GM21515 (cell line): Measurements from ENCODE around the gene TMEM255B.
"Not testable (repeated sequence)": the region's sequence is repeated elsewhere in the genome, so short reads cannot be mapped to it uniquely, and the experiment has no call there.

Source experiments
- ATAC-seq: cut with Tn5 transposase; IDR thresholded peaks from one replicate; pipeline ENCODE4 v1.9.1; 2021; ENCODE audit not compliant: unreplicated experiment

The TMEM255B gene

GRCh38 chr13:113734099-113734825 is 24.8 kb upstream of the TMEM255B start:
- ATAC-seq: no peak

- no peak for ATAC-seq
Measured at GRCh38 chr13:113734826-113735125, 24.2 kb upstream of the TMEM255B start.

- no peak for ATAC-seq
Measured at GRCh38 chr13:113735194-113735593, 23.8 kb upstream of the TMEM255B start.

DNA sequence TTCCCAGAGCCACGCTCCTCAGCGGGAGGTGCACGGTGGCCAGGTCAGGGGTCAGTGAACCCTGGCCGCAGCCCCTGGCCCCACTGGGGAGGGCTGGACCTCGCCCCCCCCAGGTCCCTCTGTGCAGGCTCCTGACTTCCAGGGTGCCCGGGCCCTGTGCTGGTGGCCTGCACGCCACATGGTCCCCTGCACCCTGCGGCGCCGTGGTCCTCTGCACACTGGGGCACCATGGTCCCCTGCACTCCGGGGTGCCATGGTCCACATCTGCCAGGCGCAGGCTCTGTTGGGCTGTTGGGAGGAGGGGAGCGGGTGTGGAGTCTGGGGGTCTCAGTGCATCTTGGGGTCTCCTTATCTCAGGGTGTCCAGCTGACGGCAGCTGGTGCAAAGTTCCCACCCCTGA is 23.3 kb upstream of the TMEM255B start:
- ATAC-seq: no peak

- ATAC-seq: no peak
Measured at GRCh38 chr13:113736258-113736731, 22.7 kb upstream of the TMEM255B start.

GRCh38 chr13:113737803-113738202 is 21.2 kb upstream of the TMEM255B start:
- no peak for ATAC-seq

DNA sequence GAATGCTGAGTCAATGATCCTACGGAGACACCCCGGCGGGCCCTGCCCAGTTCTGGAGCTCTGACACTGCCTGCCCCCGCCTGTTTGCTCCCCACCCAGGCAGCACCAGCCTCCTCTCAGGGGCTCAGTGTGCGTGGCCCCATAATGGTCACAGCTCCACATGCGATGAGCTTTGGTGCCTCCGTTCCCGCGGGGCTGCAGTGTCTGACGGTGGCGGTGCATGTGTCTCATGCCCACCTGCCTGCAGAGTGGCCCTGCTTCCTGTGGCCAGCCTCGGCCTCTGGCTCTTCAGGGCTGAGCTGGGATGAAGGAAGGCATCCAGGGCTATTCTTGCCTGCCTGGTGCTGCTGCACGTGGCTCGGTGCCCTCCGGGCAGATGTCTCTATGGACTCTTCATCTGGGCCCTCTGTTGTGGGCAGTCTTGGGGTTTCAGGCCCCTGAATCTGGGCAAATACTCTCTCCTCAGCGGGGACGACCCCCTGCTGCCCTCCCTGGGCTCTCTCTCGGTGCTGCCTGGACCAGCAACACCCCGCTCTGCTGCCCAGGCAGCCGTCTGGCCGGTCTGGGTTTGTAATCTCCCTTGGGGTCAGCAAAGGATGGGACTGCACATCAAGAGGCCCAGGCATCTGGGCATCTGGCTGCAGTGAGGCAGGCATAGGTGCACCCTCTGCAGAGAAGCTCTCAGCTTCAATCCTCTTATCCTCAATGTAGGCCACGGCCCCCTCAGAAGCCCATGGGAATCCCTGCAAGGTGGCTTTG is 19.3 kb upstream of the TMEM255B start:
- ATAC-seq: no peak

- ATAC-seq: no peak
Measured at GRCh38 chr13:113740286-113740556, 18.8 kb upstream of the TMEM255B start.

DNA sequence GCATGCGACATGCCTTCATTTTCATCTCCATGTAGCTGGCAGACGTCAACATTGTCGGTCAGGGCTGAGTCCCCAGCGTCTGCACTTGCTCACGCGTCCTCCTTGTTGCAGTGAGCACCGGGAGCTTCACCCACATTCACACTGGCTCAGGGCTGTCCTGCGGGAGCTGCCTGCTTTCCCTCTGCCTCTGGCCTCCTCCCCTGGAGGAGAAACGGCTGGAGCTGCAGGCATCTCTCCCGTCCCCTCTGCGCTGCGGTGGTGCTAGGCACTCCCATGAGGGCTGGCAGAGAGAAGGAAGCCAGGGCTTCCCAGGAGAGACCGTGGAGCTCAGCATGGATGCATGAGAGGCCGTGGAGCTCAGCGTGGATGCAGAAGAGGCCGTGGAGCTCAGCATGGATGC is 18.4 kb upstream of the TMEM255B start:
- ATAC-seq: no peak

DNA sequence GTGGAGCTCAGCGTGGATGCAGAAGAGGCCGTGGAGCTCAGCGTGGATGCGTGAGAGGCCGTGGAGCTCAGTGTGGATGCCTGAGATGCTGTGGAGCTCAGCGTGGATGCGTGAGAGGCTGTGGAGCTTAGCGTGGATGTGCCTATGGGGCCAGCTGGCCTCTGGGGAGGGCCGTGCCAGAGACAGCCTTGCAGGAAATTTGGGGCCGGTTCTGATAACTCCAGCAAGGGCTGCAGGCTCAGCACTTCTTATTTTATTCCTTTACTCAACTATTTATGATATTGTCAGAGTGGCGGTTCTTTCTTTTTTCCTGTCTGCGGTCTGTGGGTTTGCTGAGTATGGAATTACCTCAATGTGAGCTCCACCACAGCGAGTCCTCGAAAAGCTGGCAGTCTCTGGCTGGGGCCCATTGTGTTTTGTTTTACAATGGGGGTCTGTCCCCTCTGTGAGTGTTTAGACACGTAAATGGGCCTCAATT is 17.8 kb upstream of the TMEM255B start:
- ATAC-seq: no peak

DNA sequence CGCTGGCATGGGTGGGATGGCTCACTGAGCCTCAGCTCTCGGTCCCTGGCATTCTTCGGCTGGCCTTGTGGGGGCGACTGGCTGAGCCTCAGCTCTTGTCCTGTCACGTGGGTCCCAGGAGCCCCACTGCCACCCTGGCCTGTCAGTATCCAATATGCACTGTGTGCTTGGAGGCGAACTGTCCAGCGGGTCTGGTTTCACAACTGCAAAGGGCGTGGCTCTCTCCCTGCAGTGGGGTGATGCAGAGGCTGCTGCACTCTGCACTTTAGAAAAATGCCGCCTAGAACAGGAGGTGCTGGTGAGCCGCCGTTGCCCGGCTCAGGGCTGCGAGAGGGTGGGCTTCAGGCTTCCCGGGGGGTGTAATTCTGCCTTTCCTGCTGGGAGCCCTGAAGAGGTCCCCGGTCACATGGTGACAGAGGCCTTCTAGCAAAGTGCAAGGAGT is 17.0 kb upstream of the TMEM255B start:
- ATAC-seq: no peak

DNA sequence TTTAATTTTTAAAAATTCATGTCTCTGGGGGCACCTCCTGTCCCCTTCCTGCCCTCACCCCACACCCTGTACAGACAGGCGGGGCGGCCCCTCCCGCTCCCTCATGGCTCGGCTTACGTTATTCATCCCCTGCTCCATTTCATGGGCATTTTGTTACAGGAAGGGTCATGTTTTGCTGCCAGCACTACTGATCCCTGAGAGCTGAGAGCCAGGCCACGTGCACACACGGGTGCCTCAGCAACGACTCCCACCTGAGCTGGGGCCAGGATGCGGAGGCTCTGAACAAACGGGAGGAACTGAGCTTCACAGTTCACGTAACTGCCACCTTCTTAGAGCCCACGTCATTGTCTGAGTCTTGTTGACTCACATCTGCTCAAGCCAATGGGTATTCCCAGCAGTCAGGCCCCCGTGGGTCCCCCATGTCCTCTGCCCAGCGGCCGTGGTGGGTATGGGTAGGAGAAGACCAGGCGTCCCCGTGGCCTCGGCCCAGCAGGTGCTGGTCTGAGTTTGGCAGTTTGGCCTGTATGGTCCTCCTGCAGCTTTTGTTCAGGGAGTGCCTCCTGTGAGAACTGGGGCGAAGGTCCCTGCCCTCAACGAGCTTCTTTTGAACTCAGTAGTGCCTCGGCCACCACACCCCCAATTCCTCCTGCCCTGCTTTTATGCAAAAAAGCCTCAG is 16.4 kb upstream of the TMEM255B start:
- ATAC-seq: no peak

DNA sequence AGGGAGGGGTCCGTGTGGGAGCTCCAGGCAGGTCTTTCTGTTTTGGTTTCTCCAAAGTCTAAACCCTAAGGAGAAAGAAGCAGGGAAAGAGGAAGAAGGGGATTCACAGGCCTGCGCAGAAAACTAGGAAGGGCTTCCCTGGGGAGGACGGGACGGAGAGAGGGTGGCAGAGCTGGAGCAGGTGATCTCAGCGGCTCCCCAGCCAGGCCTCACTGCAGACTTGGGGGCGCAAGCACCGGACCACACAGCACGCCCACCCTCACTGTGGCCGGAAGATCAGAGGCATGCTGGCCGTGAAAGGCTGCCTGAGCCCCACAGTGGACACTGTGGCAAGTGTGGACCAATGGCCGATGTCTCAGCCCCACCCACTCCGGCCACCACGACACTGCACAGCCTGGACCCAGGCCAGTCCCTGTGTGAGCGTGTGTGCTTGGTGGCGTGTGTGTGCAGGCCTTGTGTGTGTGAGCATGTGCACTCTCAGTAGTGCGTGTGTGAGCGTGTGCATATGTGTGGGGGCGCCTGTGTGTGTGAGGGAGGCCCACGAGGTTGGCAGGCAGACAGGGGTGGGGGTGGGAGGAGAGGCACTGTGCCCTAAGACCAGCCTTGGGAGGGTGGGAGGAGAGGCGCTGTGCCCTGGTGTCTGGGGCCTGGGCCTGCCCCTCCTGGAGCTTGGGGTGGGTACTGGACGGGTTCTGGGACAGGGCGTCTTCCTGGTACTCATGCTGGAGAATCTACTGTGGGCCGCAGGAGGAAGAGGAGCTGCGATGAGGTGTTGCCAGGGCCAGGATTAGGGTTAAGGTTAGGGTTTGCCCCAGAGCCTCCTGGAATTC is 15.4 kb upstream of the TMEM255B start:
- no peak for ATAC-seq

- ATAC-seq: no peak
Measured at GRCh38 chr13:113744197-113745000, 14.6 kb upstream of the TMEM255B start.

DNA sequence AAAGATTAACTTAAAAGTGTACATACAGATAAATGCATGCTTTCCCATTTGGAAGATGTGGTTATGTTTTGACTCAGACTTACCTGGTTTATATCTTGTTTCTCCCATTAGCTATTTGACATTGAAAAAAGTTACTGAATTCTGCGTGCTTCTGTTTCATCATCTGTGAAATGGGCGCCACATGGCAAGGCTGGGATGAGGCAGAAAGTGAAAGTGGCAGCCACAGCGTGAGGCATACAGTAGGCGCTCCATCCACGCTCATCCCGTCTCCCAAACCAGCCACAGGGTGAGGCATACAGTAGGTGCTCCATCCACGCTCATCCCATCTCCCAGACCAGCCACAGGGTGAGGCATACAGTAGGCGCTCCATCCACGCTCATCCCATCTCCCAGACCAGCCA is 14.0 kb upstream of the TMEM255B start:
- ATAC-seq: no peak

GRCh38 chr13:113745500-113746142 is 13.4 kb upstream of the TMEM255B start:
- not testable (repeated sequence) for ATAC-seq

GRCh38 chr13:113746143-113746525 is 12.9 kb upstream of the TMEM255B start:
- no peak for ATAC-seq

GRCh38 chr13:113746671-113747070 is 12.4 kb upstream of the TMEM255B start:
- no peak for ATAC-seq

GRCh38 chr13:113747291-113747833 is 11.7 kb upstream of the TMEM255B start:
- ATAC-seq: no peak
